HL-60 (cell line): ENCODE data around the gene TBC1D22A.

Source experiments
- GABPA ChIP-seq: IDR thresholded peaks from 2 replicates; pipeline ENCODE4 v1.6.1; 2012; ENCODE audit warnings: low read depth
- POLR2AphosphoS5 ChIP-seq: IDR thresholded peaks from 2 replicates; pipeline ENCODE4 v1.6.1; 2012; ENCODE audit warnings: low read depth
- SPI1 ChIP-seq: IDR thresholded peaks from 2 replicates; pipeline ENCODE4 v1.6.1; 2012; ENCODE audit warnings: low read depth, mild to moderate bottlenecking, borderline replicate concordance
- TF ChIP-seq, protein P1 (sequence below): IDR thresholded peaks from one replicate; pipeline ENCODE4 v1.5.1; 2011; ENCODE audit warnings: low read length, control low read depth, inconsistent platforms; ENCODE audit not compliant: insufficient read depth
- TF ChIP-seq, protein P2 (sequence below): IDR thresholded peaks from 2 replicates; pipeline ENCODE4 v1.6.1; 2012; ENCODE audit warnings: low read depth; ENCODE audit not compliant: insufficient replicate concordance

DNA sequence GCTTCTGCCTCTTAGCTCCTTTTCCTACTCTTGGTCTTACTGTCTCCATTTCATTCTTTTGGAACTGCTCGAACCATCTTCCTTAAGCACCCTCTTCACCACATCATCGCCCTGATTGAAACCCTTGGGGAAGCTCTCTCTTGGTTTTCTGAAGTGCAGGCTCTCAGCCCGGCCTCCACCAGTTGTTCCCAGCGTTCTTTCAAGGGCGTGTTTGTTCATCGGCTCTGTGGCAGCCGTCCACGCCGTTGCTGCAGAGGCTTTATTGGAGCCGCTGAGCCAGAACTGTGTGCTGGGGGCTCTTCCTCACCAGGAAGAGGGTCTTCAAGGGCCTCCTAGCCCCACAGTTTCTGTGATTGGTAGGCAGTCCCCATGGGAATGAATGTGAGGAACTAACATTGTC is 214.1 kb downstream of the TBC1D22A start:
- TF ChIP-seq POLR2AphosphoS5: no peak
- TF ChIP-seq, protein P1, sequence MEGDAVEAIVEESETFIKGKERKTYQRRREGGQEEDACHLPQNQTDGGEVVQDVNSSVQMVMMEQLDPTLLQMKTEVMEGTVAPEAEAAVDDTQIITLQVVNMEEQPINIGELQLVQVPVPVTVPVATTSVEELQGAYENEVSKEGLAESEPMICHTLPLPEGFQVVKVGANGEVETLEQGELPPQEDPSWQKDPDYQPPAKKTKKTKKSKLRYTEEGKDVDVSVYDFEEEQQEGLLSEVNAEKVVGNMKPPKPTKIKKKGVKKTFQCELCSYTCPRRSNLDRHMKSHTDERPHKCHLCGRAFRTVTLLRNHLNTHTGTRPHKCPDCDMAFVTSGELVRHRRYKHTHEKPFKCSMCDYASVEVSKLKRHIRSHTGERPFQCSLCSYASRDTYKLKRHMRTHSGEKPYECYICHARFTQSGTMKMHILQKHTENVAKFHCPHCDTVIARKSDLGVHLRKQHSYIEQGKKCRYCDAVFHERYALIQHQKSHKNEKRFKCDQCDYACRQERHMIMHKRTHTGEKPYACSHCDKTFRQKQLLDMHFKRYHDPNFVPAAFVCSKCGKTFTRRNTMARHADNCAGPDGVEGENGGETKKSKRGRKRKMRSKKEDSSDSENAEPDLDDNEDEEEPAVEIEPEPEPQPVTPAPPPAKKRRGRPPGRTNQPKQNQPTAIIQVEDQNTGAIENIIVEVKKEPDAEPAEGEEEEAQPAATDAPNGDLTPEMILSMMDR: no peak
- TF ChIP-seq, protein P2, sequence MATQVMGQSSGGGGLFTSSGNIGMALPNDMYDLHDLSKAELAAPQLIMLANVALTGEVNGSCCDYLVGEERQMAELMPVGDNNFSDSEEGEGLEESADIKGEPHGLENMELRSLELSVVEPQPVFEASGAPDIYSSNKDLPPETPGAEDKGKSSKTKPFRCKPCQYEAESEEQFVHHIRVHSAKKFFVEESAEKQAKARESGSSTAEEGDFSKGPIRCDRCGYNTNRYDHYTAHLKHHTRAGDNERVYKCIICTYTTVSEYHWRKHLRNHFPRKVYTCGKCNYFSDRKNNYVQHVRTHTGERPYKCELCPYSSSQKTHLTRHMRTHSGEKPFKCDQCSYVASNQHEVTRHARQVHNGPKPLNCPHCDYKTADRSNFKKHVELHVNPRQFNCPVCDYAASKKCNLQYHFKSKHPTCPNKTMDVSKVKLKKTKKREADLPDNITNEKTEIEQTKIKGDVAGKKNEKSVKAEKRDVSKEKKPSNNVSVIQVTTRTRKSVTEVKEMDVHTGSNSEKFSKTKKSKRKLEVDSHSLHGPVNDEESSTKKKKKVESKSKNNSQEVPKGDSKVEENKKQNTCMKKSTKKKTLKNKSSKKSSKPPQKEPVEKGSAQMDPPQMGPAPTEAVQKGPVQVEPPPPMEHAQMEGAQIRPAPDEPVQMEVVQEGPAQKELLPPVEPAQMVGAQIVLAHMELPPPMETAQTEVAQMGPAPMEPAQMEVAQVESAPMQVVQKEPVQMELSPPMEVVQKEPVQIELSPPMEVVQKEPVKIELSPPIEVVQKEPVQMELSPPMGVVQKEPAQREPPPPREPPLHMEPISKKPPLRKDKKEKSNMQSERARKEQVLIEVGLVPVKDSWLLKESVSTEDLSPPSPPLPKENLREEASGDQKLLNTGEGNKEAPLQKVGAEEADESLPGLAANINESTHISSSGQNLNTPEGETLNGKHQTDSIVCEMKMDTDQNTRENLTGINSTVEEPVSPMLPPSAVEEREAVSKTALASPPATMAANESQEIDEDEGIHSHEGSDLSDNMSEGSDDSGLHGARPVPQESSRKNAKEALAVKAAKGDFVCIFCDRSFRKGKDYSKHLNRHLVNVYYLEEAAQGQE: no peak
- no peak for TF ChIP-seq SPI1
- TF ChIP-seq GABPA: no peak
